HepG2 (cell line): Measurements from ENCODE around the gene TIMM44. TPM values are rescaled to one million over a fixed set of nuclear protein-coding genes. Genes with fewer than 3 reads are reported as not detected.

ENCODE experiments used
- BRD4 ChIP-seq: sonication (generic); formaldehyde crosslinking; IDR thresholded peaks from 2 replicates; pipeline ENCODE4 v1.4.0; 2020; ENCODE audit warnings: missing genetic modification reagents
- KMT2A ChIP-seq: sonication (generic); formaldehyde crosslinking; IDR thresholded peaks from 2 replicates; pipeline ENCODE4 v1.4.0; 2020; ENCODE audit warnings: missing genetic modification reagents
- PTBP1 ChIP-seq: fragments of 200-400 bp; formaldehyde crosslinking; IDR thresholded peaks from 2 replicates; pipeline ENCODE4 v1.6.1; 2018; ENCODE audit warnings: low read length, low read depth; ENCODE audit not compliant: poor library complexity, severe bottlenecking
- RFXANK ChIP-seq: IDR thresholded peaks from 2 replicates; pipeline ENCODE4 v1.6.1; 2016
- SALL2 ChIP-seq: sonication (generic); formaldehyde crosslinking; IDR thresholded peaks from 2 replicates; pipeline ENCODE4 v1.8.1; 2023; ENCODE audit warnings: mild to moderate bottlenecking, missing genetic modification reagents, inconsistent platforms
- SMAD1 ChIP-seq: sonication (generic); formaldehyde crosslinking; IDR thresholded peaks from 2 replicates; pipeline ENCODE4 v1.4.0; 2020; ENCODE audit warnings: missing genetic modification reagents, low read depth, mild to moderate bottlenecking, borderline replicate concordance
- ZNF749 ChIP-seq: sonication (generic); formaldehyde crosslinking; IDR thresholded peaks from 2 replicates; pipeline ENCODE4 v1.8.0; 2022; ENCODE audit warnings: mild to moderate bottlenecking, missing genetic modification reagents, moderate library complexity, borderline replicate concordance
- polyA plus RNA-seq, 8 experiments: library from polyadenylated mRNA; depleted of rRNA in 3 of 8; stranded (reverse) in 7 of 8; unstranded in 1 of 8; fragments of >200 nt; fragmentation: Illumina TruSeq in 4 of 8; extraction: Trizol in 4 of 8; gene quantifications; 2 replicates each; pipeline versions ENCODE4 v1.2.1 to v1.2.3, GENCODE V29; 2011 to 2016; ENCODE audit warnings: low read depth in 4 of 8, missing spikeins in 1 of 8, mixed read lengths in 1 of 8; ENCODE audit not compliant: insufficient read depth in 1 of 8
- total RNA-seq, 5 experiments: library from RNA; depleted of rRNA; stranded (reverse); fragments of >200 nt; fragmentation: Illumina TruSeq; extraction: Trizol; gene quantifications; 2 replicates each; pipeline ENCODE4 v1.2.3, GENCODE V29; 2016; ENCODE audit warnings: low read depth in 1 of 5
- TF ChIP-seq, protein P1 (sequence below): sonication (generic); formaldehyde crosslinking; IDR thresholded peaks from 2 replicates; pipeline ENCODE4 v1.4.0; 2020; ENCODE audit warnings: missing genetic modification reagents; ENCODE audit errors: not compliant biosample characterization
- TF ChIP-seq, protein P2 (sequence below): sonication (generic); formaldehyde crosslinking; IDR thresholded peaks from 2 replicates; pipeline ENCODE4 v1.5.1; 2020; ENCODE audit warnings: mild to moderate bottlenecking, missing genetic modification reagents
- TF ChIP-seq, protein P3 (sequence below): IDR thresholded peaks from 2 replicates; pipeline ENCODE4 v1.6.1; 2012; ENCODE audit warnings: inconsistent platforms

Gene TIMM44
- total and polyA plus RNA-seq, 2 of the 13 experiments (the other 11 are each of a cell fraction or from before 2014, with no cell fraction given): 42.9 to 72.6 TPM

DNA sequence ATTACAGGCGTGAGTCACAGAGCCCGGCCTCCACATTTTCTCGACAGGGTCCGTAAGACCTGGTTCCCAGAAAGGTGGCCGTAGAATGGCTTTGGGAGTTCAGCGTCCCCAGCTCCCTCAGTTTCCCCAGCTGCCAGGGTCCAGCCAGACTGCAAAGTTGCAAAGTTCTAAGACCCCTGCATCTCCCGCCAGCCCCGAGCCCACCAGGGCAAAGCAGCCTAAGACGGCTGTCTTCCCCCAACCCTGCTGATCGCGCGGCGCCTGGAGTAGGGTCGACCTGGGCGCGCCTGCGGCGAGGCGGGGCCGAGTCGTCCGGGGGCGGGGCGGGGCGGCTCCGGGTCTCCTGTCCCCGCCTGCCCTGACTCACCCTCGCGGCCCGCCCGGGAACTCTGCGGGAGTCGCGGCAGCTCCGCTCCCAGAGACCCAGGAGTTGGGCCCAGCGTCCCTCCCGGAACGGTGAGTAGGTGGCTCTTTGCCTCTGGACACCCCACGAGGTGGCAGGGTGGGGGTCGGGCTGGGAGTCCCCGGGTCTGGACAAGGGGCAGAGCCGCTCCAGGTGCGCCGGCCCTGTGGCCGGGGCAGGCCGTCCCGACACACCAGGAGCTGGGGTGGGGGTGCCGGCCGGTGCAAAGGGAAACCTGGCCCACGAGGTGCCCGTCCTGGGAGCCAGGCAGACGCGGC lies 55.2 kb downstream of the TIMM44 start, which contains the start of gene LRRC8E (continued):
- TF ChIP-seq PTBP1: no peak
- 0 out of 2 replicates have a peak, but pooled peaks have one; percentile 15 for TF ChIP-seq ZNF749
- TF ChIP-seq, protein P1, sequence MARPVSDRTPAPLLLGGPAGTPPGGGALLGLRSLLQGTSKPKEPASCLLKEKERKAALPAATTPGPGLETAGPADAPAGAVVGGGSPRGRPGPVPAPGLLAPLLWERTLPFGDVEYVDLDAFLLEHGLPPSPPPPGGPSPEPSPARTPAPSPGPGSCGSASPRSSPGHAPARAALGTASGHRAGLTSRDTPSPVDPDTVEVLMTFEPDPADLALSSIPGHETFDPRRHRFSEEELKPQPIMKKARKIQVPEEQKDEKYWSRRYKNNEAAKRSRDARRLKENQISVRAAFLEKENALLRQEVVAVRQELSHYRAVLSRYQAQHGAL (CRISPR knock-in tag): peak; percentile 36
- TF ChIP-seq, protein P2, sequence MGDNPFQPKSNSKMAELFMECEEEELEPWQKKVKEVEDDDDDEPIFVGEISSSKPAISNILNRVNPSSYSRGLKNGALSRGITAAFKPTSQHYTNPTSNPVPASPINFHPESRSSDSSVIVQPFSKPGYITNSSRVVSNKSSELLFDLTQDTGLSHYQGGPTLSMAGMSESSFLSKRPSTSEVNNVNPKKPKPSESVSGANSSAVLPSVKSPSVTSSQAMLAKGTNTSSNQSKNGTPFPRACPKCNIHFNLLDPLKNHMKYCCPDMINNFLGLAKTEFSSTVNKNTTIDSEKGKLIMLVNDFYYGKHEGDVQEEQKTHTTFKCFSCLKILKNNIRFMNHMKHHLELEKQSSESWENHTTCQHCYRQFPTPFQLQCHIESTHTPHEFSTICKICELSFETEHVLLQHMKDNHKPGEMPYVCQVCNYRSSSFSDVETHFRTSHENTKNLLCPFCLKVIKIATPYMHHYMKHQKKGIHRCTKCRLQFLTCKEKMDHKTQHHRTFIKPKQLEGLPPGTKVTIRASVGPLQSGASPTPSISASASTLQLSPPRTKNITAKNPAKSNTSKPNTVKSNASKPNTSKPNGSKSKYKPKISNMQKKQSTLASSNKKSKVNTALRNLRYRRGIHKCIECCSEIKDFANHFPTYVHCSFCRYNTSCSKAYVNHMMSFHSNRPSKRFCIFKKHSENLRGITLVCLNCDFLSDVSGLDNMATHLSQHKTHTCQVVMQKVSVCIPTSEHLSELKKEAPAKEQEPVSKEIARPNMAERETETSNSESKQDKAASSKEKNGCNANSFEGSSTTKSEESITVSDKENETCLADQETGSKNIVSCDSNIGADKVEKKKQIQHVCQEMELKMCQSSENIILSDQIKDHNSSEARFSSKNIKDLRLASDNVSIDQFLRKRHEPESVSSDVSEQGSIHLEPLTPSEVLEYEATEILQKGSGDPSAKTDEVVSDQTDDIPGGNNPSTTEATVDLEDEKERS (CRISPR knock-in tag): 0 out of 2 replicates have a peak, but pooled peaks have one; percentile 18
- TF ChIP-seq SALL2 (CRISPR knock-in tag): no peak
- TF ChIP-seq SMAD1: peak; percentile 33; the same call in 1 of the 2 replicates
- TF ChIP-seq, protein P3, sequence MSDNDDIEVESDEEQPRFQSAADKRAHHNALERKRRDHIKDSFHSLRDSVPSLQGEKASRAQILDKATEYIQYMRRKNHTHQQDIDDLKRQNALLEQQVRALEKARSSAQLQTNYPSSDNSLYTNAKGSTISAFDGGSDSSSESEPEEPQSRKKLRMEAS: peak; percentile 59; the same call in 1 of the 2 replicates
- TF ChIP-seq RFXANK: no peak
- no peak for TF ChIP-seq BRD4 (CRISPR knock-in tag)
- TF ChIP-seq KMT2A (CRISPR knock-in tag): 0 out of 2 replicates have a peak, but pooled peaks have one; percentile 25
